CD4-positive, alpha-beta T cell treated with Interleukin-21 for 1 hour (primary cell): Measurements from ENCODE around the gene MAST4.

Experiments used
- DNase-seq: peaks from one replicate; pipeline ENCODE4 v3.0.0-alpha.2; 2020

The MAST4 gene

GRCh38 chr5:67029481-67029880, 433.3 kb downstream of the MAST4 start:
- no peak for DNase-seq

GRCh38 chr5:67030289-67031056, 434.3 kb downstream of the MAST4 start:
- no peak for DNase-seq

GRCh38 chr5:67031057-67031443, 434.9 kb downstream of the MAST4 start:
- DNase-seq = no peak

- no peak for DNase-seq
Measured at GRCh38 chr5:67031692-67032091, 435.5 kb downstream of the MAST4 start.

GRCh38 chr5:67032921-67033664, 436.9 kb downstream of the MAST4 start:
- no peak for DNase-seq

- DNase-seq = no peak
Measured at GRCh38 chr5:67033880-67034651, 437.9 kb downstream of the MAST4 start.

- DNase-seq = no peak
Measured at GRCh38 chr5:67035098-67035740, 439.0 kb downstream of the MAST4 start.

- no peak for DNase-seq
Measured at GRCh38 chr5:67037171-67037570, 441.0 kb downstream of the MAST4 start.

- no peak for DNase-seq
Measured at GRCh38 chr5:67038817-67039603, 442.8 kb downstream of the MAST4 start.

- DNase-seq = no peak
Measured at GRCh38 chr5:67042176-67043003, 446.2 kb downstream of the MAST4 start.

GRCh38 chr5:67043796-67044511, 447.8 kb downstream of the MAST4 start:
- DNase-seq = no peak

- DNase-seq = no peak
Measured at GRCh38 chr5:67045816-67046740, 449.9 kb downstream of the MAST4 start.

GRCh38 chr5:67047160-67047559, 451.0 kb downstream of the MAST4 start:
- DNase-seq = no peak

GRCh38 chr5:67047616-67048015, 451.4 kb downstream of the MAST4 start:
- DNase-seq = no peak

- DNase-seq = no peak
Measured at GRCh38 chr5:67050125-67050524, 453.9 kb downstream of the MAST4 start.

- no peak for DNase-seq
Measured at GRCh38 chr5:67050635-67051034, 454.4 kb downstream of the MAST4 start.

- DNase-seq = no peak
Measured at GRCh38 chr5:67051164-67051563, 455.0 kb downstream of the MAST4 start.

GRCh38 chr5:67052034-67052433, 455.8 kb downstream of the MAST4 start:
- no peak for DNase-seq

- no peak for DNase-seq
Measured at GRCh38 chr5:67053229-67053628, 457.0 kb downstream of the MAST4 start.
